Measurements from ENCODE around the gene CTSZ.

DNA sequence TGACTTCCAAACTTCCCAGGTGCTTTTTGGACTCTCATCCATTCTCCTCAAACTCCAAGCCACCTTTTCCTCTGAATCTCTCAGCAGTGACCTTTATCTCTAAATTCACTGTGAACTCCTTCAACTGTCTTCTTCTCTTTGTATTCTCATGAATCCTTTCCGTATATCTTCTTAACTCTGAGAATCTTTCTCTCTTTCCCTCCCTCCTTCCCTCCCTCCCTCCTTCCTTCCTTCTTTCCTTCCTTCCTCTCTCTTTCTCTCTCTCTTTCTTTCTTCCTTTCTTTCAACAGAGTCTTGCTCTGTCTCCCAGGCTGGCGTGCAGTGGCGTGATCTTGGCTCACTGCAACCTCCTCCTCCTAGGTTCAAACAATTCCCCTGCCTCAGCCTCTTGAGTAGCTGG is 39.8 kb upstream of the CTSZ start:
- TF ChIP-seq GABPA (IDR thresholded peaks at IDR 0.05; ENCODE audit: borderline replicate concordance, insufficient read depth, low read length) (no peak), EZH2 (IDR thresholded peaks at IDR 0.05; ENCODE audit: low read depth, low read length, severe bottlenecking) (no peak), CREB1 (IDR thresholded peaks at IDR 0.05) (no peak), CBX5 (IDR thresholded peaks at IDR 0.05; ENCODE audit: low read depth, low read length) (no peak), CHD2 (IDR thresholded peaks at IDR 0.05; ENCODE audit: low read length) (no peak), POLR2A (IDR thresholded peaks at IDR 0.05; ENCODE audit: control extremely low read depth in 1 of 2, low read depth in 2 of 2, low read length in 2 of 2) (no peak), ZNF274 (IDR thresholded peaks at IDR 0.05; ENCODE audit: borderline replicate concordance, extremely low read depth, low read length) (no peak), JUN (IDR thresholded peaks at IDR 0.05; ENCODE audit: low read depth, low read length) (no peak), SUZ12 (IDR thresholded peaks at IDR 0.05; ENCODE audit: low read length) (no peak), HDAC2 (IDR thresholded peaks at IDR 0.05; ENCODE audit: borderline replicate concordance in 1 of 2, low read depth in 2 of 2, low read length in 2 of 2) (no peak)
- TF ChIP-seq, protein P1, sequence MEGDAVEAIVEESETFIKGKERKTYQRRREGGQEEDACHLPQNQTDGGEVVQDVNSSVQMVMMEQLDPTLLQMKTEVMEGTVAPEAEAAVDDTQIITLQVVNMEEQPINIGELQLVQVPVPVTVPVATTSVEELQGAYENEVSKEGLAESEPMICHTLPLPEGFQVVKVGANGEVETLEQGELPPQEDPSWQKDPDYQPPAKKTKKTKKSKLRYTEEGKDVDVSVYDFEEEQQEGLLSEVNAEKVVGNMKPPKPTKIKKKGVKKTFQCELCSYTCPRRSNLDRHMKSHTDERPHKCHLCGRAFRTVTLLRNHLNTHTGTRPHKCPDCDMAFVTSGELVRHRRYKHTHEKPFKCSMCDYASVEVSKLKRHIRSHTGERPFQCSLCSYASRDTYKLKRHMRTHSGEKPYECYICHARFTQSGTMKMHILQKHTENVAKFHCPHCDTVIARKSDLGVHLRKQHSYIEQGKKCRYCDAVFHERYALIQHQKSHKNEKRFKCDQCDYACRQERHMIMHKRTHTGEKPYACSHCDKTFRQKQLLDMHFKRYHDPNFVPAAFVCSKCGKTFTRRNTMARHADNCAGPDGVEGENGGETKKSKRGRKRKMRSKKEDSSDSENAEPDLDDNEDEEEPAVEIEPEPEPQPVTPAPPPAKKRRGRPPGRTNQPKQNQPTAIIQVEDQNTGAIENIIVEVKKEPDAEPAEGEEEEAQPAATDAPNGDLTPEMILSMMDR (IDR thresholded peaks at IDR 0.05; ENCODE audit: control extremely low read depth in 1 of 3, insufficient read depth in 1 of 3, low read depth in 1 of 3, low read length in 3 of 3), result no peak

Data from H1 (cell line).